CD4-positive, alpha-beta T cell (primary cell): ENCODE results near the gene PTTG2. TPM values are rescaled to one million over a fixed set of nuclear protein-coding genes. Genes with fewer than 3 reads are reported as not detected.
A peak's percentile ranks its signal among the peaks of the same experiment; 100 is the strongest.

ENCODE experiments used
- ATAC-seq: fragments of 200-7000 bp; cut with Tn5 transposase; one replicate; pipeline ENCODE4 v1.10.0; 2022; ENCODE audit warnings: mild to moderate bottlenecking; ENCODE audit not compliant: poor library complexity
- CTCF ChIA-PET: fragments of 350-600 bp; sonication (Branson Sonifier 250); formaldehyde crosslinking; loops from one replicate; lab custom pipeline; 2021; ENCODE audit warnings: antibody characterized with exemption, inconsistent platforms; lab: Charles Lee
- POLR2A ChIA-PET: fragments of 350-600 bp; sonication (Branson Sonifier 250); formaldehyde crosslinking; loops from one replicate; lab custom pipeline; 2021; ENCODE audit warnings: antibody characterized with exemption, inconsistent platforms; lab: Charles Lee
- DNase-seq, 14 experiments: peaks; one replicate each; pipeline ENCODE4 v3.0.0-alpha.2; 2013 to 2020; ENCODE audit warnings: mixed read lengths in 2 of 14
- H3K27ac ChIP-seq, 2 donors: one replicate each; pipeline versions ENCODE4 v1.5.1 to v1.7.0; 2013; ENCODE audit warnings: low read length in 2 of 2, low read depth in 1 of 2, mild to moderate bottlenecking in 1 of 2
- H3K27me3 ChIP-seq, 2 experiments: 1 replicate in 1 of 2; 2 replicates in 1 of 2; pipeline versions ENCODE4 v1.6.1 to v1.7.0; 2013; ENCODE audit warnings: low read length in 2 of 2, control low read depth in 1 of 2, mild to moderate bottlenecking in 1 of 2, moderate library complexity in 1 of 2; ENCODE audit not compliant: insufficient read depth in 2 of 2, control insufficient read depth in 1 of 2
- H3K36me3 ChIP-seq: one replicate; pipeline ENCODE4 v1.6.1; 2013; ENCODE audit warnings: low read length, control low read depth; ENCODE audit not compliant: insufficient read depth
- H3K4me1 ChIP-seq: one replicate; pipeline ENCODE4 v1.6.1; 2013; ENCODE audit warnings: low read length, control low read depth; ENCODE audit not compliant: insufficient read depth
- H3K4me3 ChIP-seq: one replicate; pipeline ENCODE4 v1.5.1; 2013; ENCODE audit warnings: mild to moderate bottlenecking, low read length, moderate library complexity
- H3K9me3 ChIP-seq, 2 experiments: 1 replicate in 1 of 2; 2 replicates in 1 of 2; pipeline versions ENCODE4 v1.6.1 to v1.7.0; 2013; ENCODE audit warnings: low read length in 2 of 2, mild to moderate bottlenecking in 2 of 2, control low read depth in 1 of 2, moderate library complexity in 1 of 2; ENCODE audit not compliant: control insufficient read depth in 1 of 2, insufficient read depth in 1 of 2
- H3K27ac Mint-ChIP-seq: one replicate; pipeline ENCODE4 v1.8.0; 2020; ENCODE audit warnings: mixed read lengths
- H3K27me3 Mint-ChIP-seq: one replicate; pipeline ENCODE4 v1.8.0; 2021; ENCODE audit warnings: mixed read lengths
- H3K36me3 Mint-ChIP-seq: one replicate; pipeline ENCODE4 v1.8.0; 2021; ENCODE audit warnings: low read depth, mixed read lengths
- H3K4me1 Mint-ChIP-seq: one replicate; pipeline ENCODE4 v1.8.0; 2021; ENCODE audit warnings: low read depth, mixed read lengths
- H3K4me3 Mint-ChIP-seq: one replicate; pipeline ENCODE4 v1.8.0; 2020; ENCODE audit warnings: mild to moderate bottlenecking, mixed read lengths
- H3K9me3 Mint-ChIP-seq: one replicate; pipeline ENCODE4 v1.8.0; 2020; ENCODE audit warnings: mixed read lengths
- CTCF ChIP-seq: fragments of 200-600 bp; IDR thresholded peaks from one replicate; pipeline ENCODE4 v1.8.0; 2022; ENCODE audit warnings: antibody characterized with exemption, mild to moderate bottlenecking
- intact Hi-C, 2 experiments: fragments of 100-400 bp; cut with DNase I in 1 of 2; cut with micrococcal nuclease in 1 of 2; formaldehyde crosslinking; loops; one replicate each; pipeline versions ENCODE4 v1.15.1 to v1.9.0; 2023 to 2025; cut with DNase I, micrococcal nuclease
- total RNA-seq, 174 experiments: library from RNA in 2 of 174; stranded (reverse) in 2 of 174; gene quantifications; one replicate each; pipeline ENCODE4 v1.2.3 and lab custom pipeline; 2021 to 2026

Gene PTTG2
- total RNA-seq, 2 experiments from 2014 or later = 0.55 to 1.3 TPM

DNA sequence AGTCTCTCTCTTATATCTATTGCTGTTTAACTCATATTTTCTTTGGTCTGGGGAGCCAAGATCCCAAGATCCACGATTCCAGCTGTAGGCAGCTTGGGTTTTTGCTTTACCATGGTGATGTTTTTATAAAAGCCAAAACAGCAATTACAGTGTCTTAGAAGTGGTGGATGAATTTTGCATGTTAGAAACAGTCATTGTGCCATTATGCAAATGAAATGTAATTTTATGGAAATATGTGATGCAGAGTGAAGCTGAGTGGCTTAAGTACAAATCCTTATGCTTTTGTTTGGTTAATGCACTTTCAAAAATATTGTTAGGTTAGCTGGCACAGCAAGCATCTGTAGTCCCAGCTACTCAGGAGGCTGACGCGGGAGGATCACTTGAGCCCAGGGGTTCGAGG, 32.8 kb upstream of the PTTG2 start:
- Mint-ChIP-seq H3K4me1 (peaks cover 34% of the 10 kb centered on the region), H3K27ac (no peak overlapping the region), H3K36me3 (peaks cover 39% of the 10 kb centered on the region), H3K27me3 (no peaks in the 10 kb centered on the region), H3K9me3 (no peaks in the 10 kb centered on the region), H3K4me3 (no peak overlapping the region)
- Histone ChIP-seq H3K9me3 (no peaks in the 10 kb centered on the region), H3K36me3 (peaks cover 3% of the 10 kb centered on the region), H3K27me3 (no peaks in the 10 kb centered on the region), H3K4me3 (no peak overlapping the region), H3K4me1 (peaks cover 9% of the 10 kb centered on the region), H3K27ac (no peak overlapping the region)
- CTCF ChIA-PET = interaction anchor here (0.9 kb wide), 1 partner anchor 18 kb away, joined by 3 read pairs; no protein-coding TSS in a partner anchor
- intact Hi-C loops = no loop called here
- POLR2A ChIA-PET = interaction anchor here (0.7 kb wide), 1 partner anchor 21 kb away, joined by 3 read pairs; no protein-coding TSS in a partner anchor
- TF ChIP-seq CTCF = no peak
- ATAC-seq = no peak
- DNase-seq = no peak

- H3K27ac Mint-ChIP-seq = no peak overlapping the region
- ATAC-seq (peak; percentile 32), DNase-seq (peak in 2 of 14 experiments; percentile 11 to 24)
- TF ChIP-seq CTCF = no peak
- H3K27ac ChIP-seq = no peak overlapping the region
- H3K27me3 ChIP-seq = no peaks in the 10 kb centered on the region
- intact Hi-C loops = no loop called here
- ChIA-PET CTCF (no interaction called here), POLR2A (interaction anchor here (0.6 kb wide), 1 partner anchor 37 kb away, joined by 3 read pairs; no protein-coding TSS in a partner anchor)
- H3K27me3 Mint-ChIP-seq = no peaks in the 10 kb centered on the region
- no peak overlapping the region for H3K4me3 ChIP-seq
- no peaks in the 10 kb centered on the region for H3K9me3 ChIP-seq
- H3K9me3 Mint-ChIP-seq = no peaks in the 10 kb centered on the region
- peaks cover 31% of the 10 kb centered on the region for H3K4me1 Mint-ChIP-seq
- H3K36me3 Mint-ChIP-seq = peaks cover 36% of the 10 kb centered on the region
- H3K4me1 ChIP-seq = peaks cover 9% of the 10 kb centered on the region
- peaks cover 3% of the 10 kb centered on the region for H3K36me3 ChIP-seq
- no peak overlapping the region for H3K4me3 Mint-ChIP-seq
Measured at GRCh38 chr4:37928426-37929416, 31.5 kb upstream of the PTTG2 start.

- Mint-ChIP-seq H3K4me1 (peaks cover 10% of the 10 kb centered on the region), H3K9me3 (peaks cover 4% of the 10 kb centered on the region), H3K27ac (no peak overlapping the region), H3K27me3 (no peaks in the 10 kb centered on the region), H3K4me3 (no peak overlapping the region), H3K36me3 (peaks cover 38% of the 10 kb centered on the region)
- peaks cover 3% of the 10 kb centered on the region for H3K4me1 ChIP-seq
- ChIA-PET POLR2A (no interaction called here), CTCF (interaction anchor here (0.5 kb wide), 1 partner anchor 11 kb away, joined by 3 read pairs; no protein-coding TSS in a partner anchor)
- peaks cover 17% of the 10 kb centered on the region for H3K36me3 ChIP-seq
- H3K4me3 ChIP-seq = no peak overlapping the region
- ATAC-seq (no peak), DNase-seq (no peak)
- H3K27ac ChIP-seq = no peak overlapping the region
- intact Hi-C loops = no loop called here
- H3K27me3 ChIP-seq = no peaks in the 10 kb centered on the region
- peaks cover 0 to 5% of the 10 kb centered on the region in 2 experiments for H3K9me3 ChIP-seq
- no peak for TF ChIP-seq CTCF
Measured at GRCh38 chr4:37934096-37934495, 26.1 kb upstream of the PTTG2 start.
